K562 (cell line): ENCODE measurements around the gene SLC7A8. TPM values are rescaled to one million over a fixed set of nuclear protein-coding genes. Genes with fewer than 3 reads are reported as not detected.
A peak's percentile ranks its signal among the peaks of the same experiment; 100 is the strongest.

Source experiments
- NCOA6 ChIP-seq: fragments of 450-650 bp; IDR thresholded peaks from 2 replicates; pipeline ENCODE4 v1.6.1; 2017; ENCODE audit warnings: mild to moderate bottlenecking
- NFIX ChIP-seq: fragments of 250-450 bp; sonication (Bioruptor Pico); IDR thresholded peaks from 2 replicates; pipeline ENCODE4 v1.4.0; 2020; ENCODE audit warnings: low read depth, mild to moderate bottlenecking, moderate library complexity
- POLR2B ChIP-seq: fragments of 450-650 bp; IDR thresholded peaks from 2 replicates; pipeline ENCODE4 v1.6.1; 2018; ENCODE audit warnings: low read depth; ENCODE audit not compliant: partially characterized antibody
- RAD21 ChIP-seq, 2 experiments: fragments of 250-450 bp in 1 of 2; fragments of 450-650 bp in 1 of 2; sonication (Bioruptor Pico) in 1 of 2; formaldehyde crosslinking in 1 of 2; IDR thresholded peaks in 1 of 2; conservative IDR thresholded peaks in 1 of 2; 2 replicates each; pipeline versions ENCODE4 v1.4.0 to v1.8.0; 2020 to 2022; ENCODE audit warnings: mild to moderate bottlenecking in 2 of 2, moderate library complexity in 1 of 2
- RB1 ChIP-seq: fragments of 450-650 bp; IDR thresholded peaks from 2 replicates; pipeline ENCODE4 v1.6.1; 2017; ENCODE audit warnings: low read depth, mild to moderate bottlenecking
- ZBTB40 ChIP-seq, 2 experiments: fragments of 450-650 bp in 1 of 2; sonication (generic) in 1 of 2; formaldehyde crosslinking in 1 of 2; IDR thresholded peaks; 2 replicates each; pipeline versions ENCODE4 v1.7.1 to v1.9.0; 2016 to 2022; ENCODE audit warnings: inconsistent platforms in 1 of 2, mild to moderate bottlenecking in 1 of 2, missing genetic modification reagents in 1 of 2
- polyA plus RNA-seq, 8 experiments: library from polyadenylated mRNA; depleted of rRNA in 4 of 8; stranded (reverse) in 5 of 8; unstranded in 3 of 8; fragments of >200 nt; fragmentation: Nextera tagmentation in 2 of 8; fragmentation: Illumina TruSeq in 1 of 8; extraction: Ambion mirVana in 2 of 8; extraction: Trizol in 1 of 8; gene quantifications; 2 replicates each; pipeline versions ENCODE4 v1.2.1 to v1.2.3, GENCODE V29; 2011 to 2014; ENCODE audit warnings: inconsistent platforms in 1 of 8, missing spikeins in 1 of 8
- total RNA-seq, 7 experiments: library from RNA; depleted of rRNA in 6 of 7; stranded (reverse); fragments of >200 nt in 6 of 7; fragmentation: Illumina TruSeq in 2 of 7; extraction: Trizol in 2 of 7; gene quantifications; 2 replicates each; pipeline versions ENCODE4 v1.2.1 to v1.2.3, GENCODE V29; 2011 to 2021; ENCODE audit warnings: low replicate concordance in 1 of 7
- TF ChIP-seq, protein P1 (sequence below): fragments of 200-800 bp; sonication (Bioruptor generic); IDR thresholded peaks from 2 replicates; pipeline ENCODE4 v1.6.1; 2017; ENCODE audit warnings: missing genetic modification characterization, missing compliant biosample characterization
- TF ChIP-seq, protein P2 (sequence below), 2 experiments: fragments of 450-650 bp in 1 of 2; IDR thresholded peaks; 2 replicates each; pipeline ENCODE4 v1.6.1; 2011 to 2017; ENCODE audit warnings: low read depth in 2 of 2, antibody characterized with exemption in 1 of 2, borderline replicate concordance in 1 of 2, low read length in 1 of 2, mild to moderate bottlenecking in 1 of 2, mixed read lengths in 1 of 2; ENCODE audit not compliant: control insufficient read depth in 1 of 2
- TF ChIP-seq, protein P3 (sequence below): fragments of 450-650 bp; IDR thresholded peaks from 2 replicates; pipeline ENCODE4 v1.6.1; 2016; ENCODE audit warnings: mild to moderate bottlenecking

Gene SLC7A8
- total and polyA plus RNA-seq, 9 of the 15 experiments (the other 6 are each of a cell fraction or from before 2014, with no cell fraction given) = 2.0 to 33.0 (median 6.0) TPM

DNA sequence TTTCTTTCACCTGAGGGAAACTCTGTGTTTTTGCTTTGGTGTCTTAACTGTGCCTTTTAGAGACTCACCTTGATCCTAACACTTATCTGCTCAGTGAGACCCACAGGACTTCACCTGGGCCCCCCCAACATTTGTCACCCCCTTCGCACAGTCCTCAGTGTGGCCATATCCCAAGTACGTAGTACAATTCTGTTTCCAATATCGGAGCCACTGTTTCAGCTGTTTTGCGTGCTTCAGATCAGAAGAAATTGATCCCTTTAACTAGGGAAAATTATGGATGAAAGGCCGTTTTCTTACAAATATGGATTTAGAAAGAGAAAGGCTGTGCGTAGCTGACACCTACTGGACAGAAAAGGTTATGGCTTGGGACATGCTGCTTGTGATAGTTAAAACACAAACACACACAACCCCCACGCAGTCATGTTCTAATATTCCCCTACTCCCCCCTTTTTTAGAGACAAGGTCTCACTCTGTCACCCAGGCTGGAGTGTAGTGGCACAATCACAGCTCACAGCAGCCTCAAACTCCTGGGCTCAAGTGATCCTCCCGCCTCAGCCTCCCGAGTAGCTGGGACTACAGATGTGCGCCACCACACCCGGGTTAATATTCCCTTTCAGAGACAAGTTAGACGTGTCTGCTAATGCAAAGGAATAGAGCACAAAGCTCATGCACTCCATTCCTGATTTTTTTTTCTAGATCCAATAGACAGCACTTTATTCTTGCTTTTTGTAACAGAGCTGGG is 3.6 kb upstream of the SLC7A8 start (continued):
- TF ChIP-seq, protein P1, sequence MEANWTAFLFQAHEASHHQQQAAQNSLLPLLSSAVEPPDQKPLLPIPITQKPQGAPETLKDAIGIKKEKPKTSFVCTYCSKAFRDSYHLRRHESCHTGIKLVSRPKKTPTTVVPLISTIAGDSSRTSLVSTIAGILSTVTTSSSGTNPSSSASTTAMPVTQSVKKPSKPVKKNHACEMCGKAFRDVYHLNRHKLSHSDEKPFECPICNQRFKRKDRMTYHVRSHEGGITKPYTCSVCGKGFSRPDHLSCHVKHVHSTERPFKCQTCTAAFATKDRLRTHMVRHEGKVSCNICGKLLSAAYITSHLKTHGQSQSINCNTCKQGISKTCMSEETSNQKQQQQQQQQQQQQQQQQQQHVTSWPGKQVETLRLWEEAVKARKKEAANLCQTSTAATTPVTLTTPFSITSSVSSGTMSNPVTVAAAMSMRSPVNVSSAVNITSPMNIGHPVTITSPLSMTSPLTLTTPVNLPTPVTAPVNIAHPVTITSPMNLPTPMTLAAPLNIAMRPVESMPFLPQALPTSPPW = peak; percentile 47
- TF ChIP-seq ZBTB40 (IDR thresholded peaks at IDR 0.05) (no peak), ZBTB40 (CRISPR knock-in tag; IDR thresholded peaks at IDR 0.05) (no peak), NCOA6 (no peak), RB1 (no peak), NFIX (no peak), RAD21 (CRISPR knock-in tag; conservative IDR thresholded peaks at IDR 0.05 in 1 of 2, IDR thresholded peaks at IDR 0.05 in 1 of 2) (peak; percentile 99 to 100), POLR2B (no peak)
- TF ChIP-seq, protein P2, sequence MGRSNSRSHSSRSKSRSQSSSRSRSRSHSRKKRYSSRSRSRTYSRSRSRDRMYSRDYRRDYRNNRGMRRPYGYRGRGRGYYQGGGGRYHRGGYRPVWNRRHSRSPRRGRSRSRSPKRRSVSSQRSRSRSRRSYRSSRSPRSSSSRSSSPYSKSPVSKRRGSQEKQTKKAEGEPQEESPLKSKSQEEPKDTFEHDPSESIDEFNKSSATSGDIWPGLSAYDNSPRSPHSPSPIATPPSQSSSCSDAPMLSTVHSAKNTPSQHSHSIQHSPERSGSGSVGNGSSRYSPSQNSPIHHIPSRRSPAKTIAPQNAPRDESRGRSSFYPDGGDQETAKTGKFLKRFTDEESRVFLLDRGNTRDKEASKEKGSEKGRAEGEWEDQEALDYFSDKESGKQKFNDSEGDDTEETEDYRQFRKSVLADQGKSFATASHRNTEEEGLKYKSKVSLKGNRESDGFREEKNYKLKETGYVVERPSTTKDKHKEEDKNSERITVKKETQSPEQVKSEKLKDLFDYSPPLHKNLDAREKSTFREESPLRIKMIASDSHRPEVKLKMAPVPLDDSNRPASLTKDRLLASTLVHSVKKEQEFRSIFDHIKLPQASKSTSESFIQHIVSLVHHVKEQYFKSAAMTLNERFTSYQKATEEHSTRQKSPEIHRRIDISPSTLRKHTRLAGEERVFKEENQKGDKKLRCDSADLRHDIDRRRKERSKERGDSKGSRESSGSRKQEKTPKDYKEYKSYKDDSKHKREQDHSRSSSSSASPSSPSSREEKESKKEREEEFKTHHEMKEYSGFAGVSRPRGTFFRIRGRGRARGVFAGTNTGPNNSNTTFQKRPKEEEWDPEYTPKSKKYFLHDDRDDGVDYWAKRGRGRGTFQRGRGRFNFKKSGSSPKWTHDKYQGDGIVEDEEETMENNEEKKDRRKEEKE (IDR thresholded peaks at IDR 0.05; ENCODE audit: borderline replicate concordance in 1 of 2, control insufficient read depth in 1 of 2, low read depth in 2 of 2, low read length in 1 of 2) = no peak
- TF ChIP-seq, protein P3, sequence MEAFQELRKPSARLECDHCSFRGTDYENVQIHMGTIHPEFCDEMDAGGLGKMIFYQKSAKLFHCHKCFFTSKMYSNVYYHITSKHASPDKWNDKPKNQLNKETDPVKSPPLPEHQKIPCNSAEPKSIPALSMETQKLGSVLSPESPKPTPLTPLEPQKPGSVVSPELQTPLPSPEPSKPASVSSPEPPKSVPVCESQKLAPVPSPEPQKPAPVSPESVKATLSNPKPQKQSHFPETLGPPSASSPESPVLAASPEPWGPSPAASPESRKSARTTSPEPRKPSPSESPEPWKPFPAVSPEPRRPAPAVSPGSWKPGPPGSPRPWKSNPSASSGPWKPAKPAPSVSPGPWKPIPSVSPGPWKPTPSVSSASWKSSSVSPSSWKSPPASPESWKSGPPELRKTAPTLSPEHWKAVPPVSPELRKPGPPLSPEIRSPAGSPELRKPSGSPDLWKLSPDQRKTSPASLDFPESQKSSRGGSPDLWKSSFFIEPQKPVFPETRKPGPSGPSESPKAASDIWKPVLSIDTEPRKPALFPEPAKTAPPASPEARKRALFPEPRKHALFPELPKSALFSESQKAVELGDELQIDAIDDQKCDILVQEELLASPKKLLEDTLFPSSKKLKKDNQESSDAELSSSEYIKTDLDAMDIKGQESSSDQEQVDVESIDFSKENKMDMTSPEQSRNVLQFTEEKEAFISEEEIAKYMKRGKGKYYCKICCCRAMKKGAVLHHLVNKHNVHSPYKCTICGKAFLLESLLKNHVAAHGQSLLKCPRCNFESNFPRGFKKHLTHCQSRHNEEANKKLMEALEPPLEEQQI = no peak
